Measurements from ENCODE around the gene CPLX1. TPM values are rescaled to one million over a fixed set of nuclear protein-coding genes. Genes with fewer than 3 reads are reported as not detected.

Gene CPLX1
- total RNA-seq, 1 experiment from 2014 or later = 0.64 TPM

Other genes with a start within 250 kb of the CPLX1 start
- gene TMEM271, start 249.8 kb downstream of the CPLX1 start, total RNA-seq (2014; rRNA removed; shearing (Covaris generic)) = not detected in 2 replicates
- gene PDE6B, start 200.6 kb downstream of the CPLX1 start, total RNA-seq (2014; rRNA removed; shearing (Covaris generic)) = not detected in 2 replicates
- gene ATP5ME, start 151.9 kb downstream of the CPLX1 start, total RNA-seq (2014; rRNA removed; shearing (Covaris generic)) = 118 and 201 TPM in 2 replicates
- gene MYL5, start 151.6 kb downstream of the CPLX1 start, total RNA-seq (2014; rRNA removed; shearing (Covaris generic)) = 19.0 and 25.0 TPM in 2 replicates
- 0.26 and 0.81 TPM in 2 replicates for gene SLC49A3, start 137.0 kb downstream of the CPLX1 start, total RNA-seq (2014; rRNA removed; shearing (Covaris generic))
- 38.4 and 56.3 TPM in 2 replicates for gene PCGF3, start 120.3 kb downstream of the CPLX1 start, total RNA-seq (2014; rRNA removed; shearing (Covaris generic))
- 71.8 and 81.1 TPM in 2 replicates for gene GAK, start 106.2 kb upstream of the CPLX1 start, total RNA-seq (2014; rRNA removed; shearing (Covaris generic))
- 26.2 and 27.5 TPM in 2 replicates for gene TMEM175, start 106.3 kb upstream of the CPLX1 start, total RNA-seq (2014; rRNA removed; shearing (Covaris generic))
- gene DGKQ, start 147.4 kb upstream of the CPLX1 start, total RNA-seq (2014; rRNA removed; shearing (Covaris generic)) = 17.4 and 25.0 TPM in 2 replicates
- 14.1 and 16.1 TPM in 2 replicates for gene IDUA, start 160.9 kb upstream of the CPLX1 start, total RNA-seq (2014; rRNA removed; shearing (Covaris generic))
- gene SLC26A1, start 167.3 kb upstream of the CPLX1 start, total RNA-seq (2014; rRNA removed; shearing (Covaris generic)) = 0.41 TPM in 1 of 2 replicates, not detected in the other
- 85.0 and 102 TPM in 2 replicates for gene FGFRL1, start 185.5 kb upstream of the CPLX1 start, total RNA-seq (2014; rRNA removed; shearing (Covaris generic))

Data from A172 (cell line).